Activated CD4-positive, alpha-beta T cell treated with anti-CD3 and anti-CD28 coated beads, Interleukin-2, amount 10 ng/mL, durations not matched to agents 24 days and 14 days (primary cell): ENCODE data around the gene SLC25A26. TPM values are rescaled to one million over a fixed set of nuclear protein-coding genes. Genes with fewer than 3 reads are reported as not detected.
"Not testable (repeated sequence)": the region's sequence is repeated elsewhere in the genome, so short reads cannot be mapped to it uniquely, and the experiment has no call there.

ENCODE experiments used
- DNase-seq: peaks from one replicate; pipeline ENCODE4 v3.0.0; 2022
- H3K27ac Mint-ChIP-seq: one replicate; pipeline ENCODE4 v1.8.0; 2022; ENCODE audit warnings: mild to moderate bottlenecking, mixed read lengths
- H3K27me3 Mint-ChIP-seq: one replicate; pipeline ENCODE4 v1.8.0; 2022; ENCODE audit warnings: mixed read lengths
- H3K36me3 Mint-ChIP-seq: one replicate; pipeline ENCODE4 v1.8.0; 2022; ENCODE audit warnings: low read depth, mild to moderate bottlenecking, mixed read lengths
- H3K4me1 Mint-ChIP-seq: one replicate; pipeline ENCODE4 v1.8.0; 2021; ENCODE audit warnings: mixed read lengths
- H3K4me3 Mint-ChIP-seq: one replicate; pipeline ENCODE4 v1.8.0; 2022; ENCODE audit warnings: mild to moderate bottlenecking, moderate library complexity, mixed read lengths
- H3K9me3 Mint-ChIP-seq: one replicate; pipeline ENCODE4 v1.8.0; 2021; ENCODE audit warnings: mixed read lengths
- intact Hi-C: fragments of 100-400 bp; cut with micrococcal nuclease; formaldehyde crosslinking; loops from one replicate; pipeline ENCODE4 v1.15.1; 2023
- total RNA-seq: library from RNA; stranded (reverse); gene quantifications from 2 replicates; pipeline ENCODE4 v1.2.3, GENCODE V29; 2022

SLC25A26 gene
- total RNA-seq, 1 donor from 2014 or later, result 22.1 TPM

- intact Hi-C loops, result no loop called here
- Mint-ChIP-seq H3K36me3 (peaks cover 62% of the 10 kb centered on the region), H3K4me3 (no peak overlapping the region), H3K27ac (peak overlapping the region; percentile 31), H3K4me1 (peaks cover 32% of the 10 kb centered on the region), H3K9me3 (peaks cover 12% of the 10 kb centered on the region), H3K27me3 (no peaks in the 10 kb centered on the region)
- DNase-seq, result no peak
Measured at GRCh38 chr3:66415867-66416428, 195.1 kb downstream of the SLC25A26 start.

GRCh38 chr3:66416556-66417304 is 195.9 kb downstream of the SLC25A26 start:
- Mint-ChIP-seq H3K27me3 (no peaks in the 10 kb centered on the region), H3K4me3 (no peak overlapping the region), H3K36me3 (peaks cover 62% of the 10 kb centered on the region), H3K9me3 (peaks cover 14% of the 10 kb centered on the region), H3K4me1 (peaks cover 32% of the 10 kb centered on the region), H3K27ac (peak overlapping the region; percentile 31)
- intact Hi-C loops, result no loop called here
- no peak for DNase-seq

- intact Hi-C loops, result no loop called here
- H3K4me3 Mint-ChIP-seq, result no peak overlapping the region
- H3K9me3 Mint-ChIP-seq, result peaks cover 24% of the 10 kb centered on the region
- H3K36me3 Mint-ChIP-seq, result peaks cover 64% of the 10 kb centered on the region
- no peak overlapping the region for H3K27ac Mint-ChIP-seq
- DNase-seq, result no peak
- peaks cover 24% of the 10 kb centered on the region for H3K4me1 Mint-ChIP-seq
- H3K27me3 Mint-ChIP-seq, result no peaks in the 10 kb centered on the region
Measured at GRCh38 chr3:66418475-66418931, 197.7 kb downstream of the SLC25A26 start.

GRCh38 chr3:66419036-66419435 is 198.2 kb downstream of the SLC25A26 start:
- Mint-ChIP-seq H3K9me3 (peaks cover 24% of the 10 kb centered on the region), H3K4me3 (no peak overlapping the region), H3K27me3 (no peaks in the 10 kb centered on the region), H3K36me3 (peaks cover 67% of the 10 kb centered on the region), H3K4me1 (peaks cover 25% of the 10 kb centered on the region), H3K27ac (peak overlapping the region; percentile 67)
- no peak for DNase-seq
- intact Hi-C loops, result no loop called here

GRCh38 chr3:66421144-66421543 is 200.3 kb downstream of the SLC25A26 start:
- not testable (repeated sequence) for H3K27me3 Mint-ChIP-seq, DNase-seq, H3K27ac Mint-ChIP-seq

GRCh38 chr3:66421893-66422292 is 201.1 kb downstream of the SLC25A26 start:
- H3K27me3 Mint-ChIP-seq, intact Hi-C loops, H3K4me3 Mint-ChIP-seq, DNase-seq, H3K27ac Mint-ChIP-seq: not testable (repeated sequence)
- Mint-ChIP-seq H3K4me1 (peaks cover 36% of the 10 kb centered on the region), H3K36me3 (peaks cover 63% of the 10 kb centered on the region), H3K9me3 (peaks cover 28% of the 10 kb centered on the region)

More at GRCh38 chr3:66421144-66421543, 200.3 kb downstream of the SLC25A26 start:
- intact Hi-C loops, H3K4me3 Mint-ChIP-seq: not testable (repeated sequence)
- peaks cover 66% of the 10 kb centered on the region for H3K36me3 Mint-ChIP-seq
- H3K4me1 Mint-ChIP-seq, result peaks cover 32% of the 10 kb centered on the region
- H3K9me3 Mint-ChIP-seq, result peaks cover 28% of the 10 kb centered on the region

GRCh38 chr3:66423791-66424190 is 203.0 kb downstream of the SLC25A26 start:
- peaks cover 59% of the 10 kb centered on the region for H3K36me3 Mint-ChIP-seq
- peaks cover 28% of the 10 kb centered on the region for H3K9me3 Mint-ChIP-seq
- H3K4me3 Mint-ChIP-seq, result no peak overlapping the region
- no peak for DNase-seq
- peaks cover 36% of the 10 kb centered on the region for H3K4me1 Mint-ChIP-seq
- no peak overlapping the region for H3K27ac Mint-ChIP-seq
- no peaks in the 10 kb centered on the region for H3K27me3 Mint-ChIP-seq
- intact Hi-C loops, result no loop called here

- no peaks in the 10 kb centered on the region for H3K27me3 Mint-ChIP-seq
- H3K9me3 Mint-ChIP-seq, result peaks cover 25% of the 10 kb centered on the region
- intact Hi-C loops, result no loop called here
- H3K27ac Mint-ChIP-seq, result no peak overlapping the region
- peaks cover 56% of the 10 kb centered on the region for H3K36me3 Mint-ChIP-seq
- peaks cover 35% of the 10 kb centered on the region for H3K4me1 Mint-ChIP-seq
- H3K4me3 Mint-ChIP-seq, result no peak overlapping the region
- no peak for DNase-seq
Measured at GRCh38 chr3:66425032-66425431, 204.2 kb downstream of the SLC25A26 start.

- intact Hi-C loops, result no loop called here
- H3K4me3 Mint-ChIP-seq, result no peak overlapping the region
- H3K27ac Mint-ChIP-seq, result no peak overlapping the region
- H3K27me3 Mint-ChIP-seq, result no peaks in the 10 kb centered on the region
- peaks cover 50% of the 10 kb centered on the region for H3K36me3 Mint-ChIP-seq
- DNase-seq, result no peak
- peaks cover 29% of the 10 kb centered on the region for H3K4me1 Mint-ChIP-seq
- H3K9me3 Mint-ChIP-seq, result peaks cover 19% of the 10 kb centered on the region
Measured at GRCh38 chr3:66425576-66426114, 204.8 kb downstream of the SLC25A26 start.

GRCh38 chr3:66426135-66426534 is 205.3 kb downstream of the SLC25A26 start:
- no peak overlapping the region for H3K4me3 Mint-ChIP-seq
- no peaks in the 10 kb centered on the region for H3K27me3 Mint-ChIP-seq
- no peak overlapping the region for H3K27ac Mint-ChIP-seq
- intact Hi-C loops, result no loop called here
- peaks cover 29% of the 10 kb centered on the region for H3K4me1 Mint-ChIP-seq
- no peak for DNase-seq
- H3K9me3 Mint-ChIP-seq, result peaks cover 14% of the 10 kb centered on the region
- H3K36me3 Mint-ChIP-seq, result peaks cover 45% of the 10 kb centered on the region

- H3K27me3 Mint-ChIP-seq, result no peaks in the 10 kb centered on the region
- H3K4me1 Mint-ChIP-seq, result peaks cover 30% of the 10 kb centered on the region
- DNase-seq, result no peak
- H3K9me3 Mint-ChIP-seq, result peaks cover 10% of the 10 kb centered on the region
- no peak overlapping the region for H3K27ac Mint-ChIP-seq
- H3K4me3 Mint-ChIP-seq, result no peak overlapping the region
- peaks cover 37% of the 10 kb centered on the region for H3K36me3 Mint-ChIP-seq
- intact Hi-C loops, result no loop called here
Measured at GRCh38 chr3:66427352-66427751, 206.6 kb downstream of the SLC25A26 start.

- Mint-ChIP-seq H3K4me3 (no peak overlapping the region), H3K9me3 (peaks cover 4% of the 10 kb centered on the region), H3K27ac (no peak overlapping the region), H3K4me1 (peaks cover 27% of the 10 kb centered on the region), H3K36me3 (peaks cover 30% of the 10 kb centered on the region), H3K27me3 (no peaks in the 10 kb centered on the region)
- DNase-seq, result no peak
- intact Hi-C loops, result no loop called here
Measured at GRCh38 chr3:66427951-66428474, 207.2 kb downstream of the SLC25A26 start.
